K562 (cell line): ENCODE measurements around the gene UNC13A. TPM values are rescaled to one million over a fixed set of nuclear protein-coding genes. Genes with fewer than 3 reads are reported as not detected.

Experiments
- FOS ChIP-seq: IDR thresholded peaks from 3 replicates; pipeline ENCODE4 v1.6.1; 2011; ENCODE audit not compliant: insufficient read length; ENCODE audit errors: extremely low read depth
- FUS ChIP-seq: fragments of 200-400 bp; formaldehyde crosslinking; optimal IDR thresholded peaks from 2 replicates; pipeline ENCODE3; 2017; ENCODE audit warnings: low read depth, low read length
- KHSRP ChIP-seq: fragments of 450-650 bp; IDR thresholded peaks from 2 replicates; pipeline ENCODE4 v1.6.1; 2017
- LCOR ChIP-seq: sonication (generic); formaldehyde crosslinking; IDR thresholded peaks from 2 replicates; pipeline ENCODE4 v1.8.0; 2022; ENCODE audit warnings: mild to moderate bottlenecking, missing genetic modification reagents
- MCM5 ChIP-seq: fragments of 450-650 bp; IDR thresholded peaks from 2 replicates; pipeline ENCODE4 v1.6.1; 2016; ENCODE audit warnings: low read depth
- NCOA6 ChIP-seq: fragments of 450-650 bp; IDR thresholded peaks from 2 replicates; pipeline ENCODE4 v1.6.1; 2017; ENCODE audit warnings: mild to moderate bottlenecking
- NFYB ChIP-seq: IDR thresholded peaks from 2 replicates; pipeline ENCODE4 v1.6.1; 2011; ENCODE audit warnings: mild to moderate bottlenecking, moderate library complexity; ENCODE audit not compliant: insufficient read length; ENCODE audit errors: extremely low read depth
- PML ChIP-seq: IDR thresholded peaks from 2 replicates; pipeline ENCODE4 v1.6.1; 2012; ENCODE audit warnings: low read length, inconsistent platforms
- SIN3A ChIP-seq, 2 experiments: fragments of 150-350 bp in 1 of 2; IDR thresholded peaks; 2 replicates each; pipeline ENCODE4 v1.6.1; 2011 to 2016; ENCODE audit warnings: borderline replicate concordance in 2 of 2, low read depth in 2 of 2, low read length in 2 of 2, mild to moderate bottlenecking in 2 of 2, moderate library complexity in 2 of 2; ENCODE audit not compliant: control insufficient read depth in 1 of 2
- SLC30A9 ChIP-seq: fragments of 250-450 bp; sonication (Bioruptor Pico); IDR thresholded peaks from 2 replicates; pipeline ENCODE4 v1.8.0; 2022; ENCODE audit warnings: mild to moderate bottlenecking, moderate library complexity
- SMAD4 ChIP-seq: fragments of 250-450 bp; sonication (Bioruptor Pico); conservative IDR thresholded peaks from 2 replicates; pipeline ENCODE4 v1.8.0; 2021; ENCODE audit warnings: inconsistent platforms, mild to moderate bottlenecking, moderate library complexity
- TAF9B ChIP-seq: fragments of 450-650 bp; IDR thresholded peaks from 2 replicates; pipeline ENCODE4 v1.6.1; 2018; ENCODE audit warnings: mild to moderate bottlenecking; ENCODE audit not compliant: partially characterized antibody
- TEAD2 ChIP-seq: fragments of 450-650 bp; IDR thresholded peaks from 2 replicates; pipeline ENCODE4 v1.6.1; 2016; ENCODE audit warnings: missing genetic modification characterization, control low read depth, missing compliant biosample characterization
- ZNF12 ChIP-seq: sonication (generic); formaldehyde crosslinking; IDR thresholded peaks from 2 replicates; pipeline ENCODE4 v1.4.0; 2020; ENCODE audit warnings: mild to moderate bottlenecking, missing genetic modification reagents
- ZNF174 ChIP-seq: fragments of 250-450 bp; sonication (Bioruptor Pico); IDR thresholded peaks from 2 replicates; pipeline ENCODE4 v1.4.0; 2020; ENCODE audit warnings: mild to moderate bottlenecking
- ZNF384 ChIP-seq: IDR thresholded peaks from 2 replicates; pipeline ENCODE4 v1.6.1; 2012; ENCODE audit warnings: low read depth, low read length, improper control_type of control experiment
- polyA plus RNA-seq, 8 experiments: library from polyadenylated mRNA; depleted of rRNA in 4 of 8; stranded (reverse) in 5 of 8; unstranded in 3 of 8; fragments of >200 nt; fragmentation: Nextera tagmentation in 2 of 8; fragmentation: Illumina TruSeq in 1 of 8; extraction: Ambion mirVana in 2 of 8; extraction: Trizol in 1 of 8; gene quantifications; 2 replicates each; pipeline versions ENCODE4 v1.2.1 to v1.2.3, GENCODE V29; 2011 to 2014; ENCODE audit warnings: inconsistent platforms in 1 of 8, missing spikeins in 1 of 8
- total RNA-seq, 7 experiments: library from RNA; depleted of rRNA in 6 of 7; stranded (reverse); fragments of >200 nt in 6 of 7; fragmentation: Illumina TruSeq in 2 of 7; extraction: Trizol in 2 of 7; gene quantifications; 2 replicates each; pipeline versions ENCODE4 v1.2.1 to v1.2.3, GENCODE V29; 2011 to 2021; ENCODE audit warnings: low replicate concordance in 1 of 7
- TF ChIP-seq, protein P1 (sequence below), 2 experiments: fragments of 450-650 bp; IDR thresholded peaks; 2 replicates each; pipeline ENCODE4 v1.6.1; 2016
- TF ChIP-seq, protein P2 (sequence below): fragments of 200-800 bp; sonication (Bioruptor generic); IDR thresholded peaks from 2 replicates; pipeline ENCODE4 v1.6.1; 2016; ENCODE audit warnings: missing genetic modification characterization, missing compliant biosample characterization
- TF ChIP-seq, protein P3 (sequence below): fragments of 450-650 bp; IDR thresholded peaks from 2 replicates; pipeline ENCODE4 v1.6.1; 2017; ENCODE audit warnings: antibody characterized with exemption, mild to moderate bottlenecking

The UNC13A gene
- total and polyA plus RNA-seq, 9 of the 15 experiments (the other 6 are each of a cell fraction or from before 2014, with no cell fraction given): 0.03 to 1.0 (median 0.25) TPM

DNA sequence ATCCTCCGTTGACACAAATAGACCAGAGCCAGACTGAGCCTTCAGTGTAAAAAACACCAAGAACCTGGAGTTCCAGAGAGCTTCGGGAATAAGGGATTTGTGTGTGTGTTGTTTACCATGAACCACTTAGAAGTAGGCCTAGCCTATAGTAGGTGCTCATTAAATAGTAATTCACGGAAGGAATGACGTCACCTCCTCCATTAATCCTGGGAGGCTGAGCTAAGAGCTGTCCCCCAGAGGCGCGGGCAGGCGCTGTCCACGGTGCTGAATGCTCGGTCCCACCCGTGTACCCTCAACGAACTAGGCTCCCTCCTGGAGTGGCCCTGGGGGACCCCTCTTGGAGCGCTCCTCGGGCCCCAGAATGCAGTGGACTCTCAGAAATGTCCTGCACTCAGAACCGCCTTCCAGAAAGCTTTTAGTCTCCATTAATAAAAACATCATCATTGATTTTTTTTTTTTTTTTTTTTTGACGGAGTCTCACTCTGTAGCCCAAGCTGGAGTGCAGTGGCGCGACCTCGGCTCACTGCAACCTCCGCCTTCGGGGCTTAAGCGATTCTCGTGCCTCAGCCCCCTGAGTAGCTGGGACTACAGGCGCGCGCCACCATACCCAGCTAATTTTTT lies 6.5 kb downstream of the UNC13A start (continued):
- TF ChIP-seq ZNF12 (CRISPR knock-in tag) (no peak), NCOA6 (peak; percentile 64; the same call in 1 of the 2 replicates), TEAD2 (no peak), SLC30A9 (CRISPR knock-in tag) (no peak), FUS (no peak), KHSRP (no peak), PML (no peak), LCOR (CRISPR knock-in tag) (peak; percentile 72), ZNF174 (CRISPR knock-in tag) (no peak), MCM5 (no peak), SIN3A (IDR thresholded peaks at IDR 0.05; ENCODE audit: borderline replicate concordance in 2 of 2, control insufficient read depth in 1 of 2, low read depth in 2 of 2, low read length in 2 of 2) (peak in 1 of 2 experiments; percentile 78; a peak in 1 of 4 replicates), NFYB (no peak), ZNF384 (peak; percentile 49; the same call in 1 of the 2 replicates), TAF9B (no peak), SMAD4 (peak; percentile 49), FOS (no peak)
- TF ChIP-seq, protein P1, sequence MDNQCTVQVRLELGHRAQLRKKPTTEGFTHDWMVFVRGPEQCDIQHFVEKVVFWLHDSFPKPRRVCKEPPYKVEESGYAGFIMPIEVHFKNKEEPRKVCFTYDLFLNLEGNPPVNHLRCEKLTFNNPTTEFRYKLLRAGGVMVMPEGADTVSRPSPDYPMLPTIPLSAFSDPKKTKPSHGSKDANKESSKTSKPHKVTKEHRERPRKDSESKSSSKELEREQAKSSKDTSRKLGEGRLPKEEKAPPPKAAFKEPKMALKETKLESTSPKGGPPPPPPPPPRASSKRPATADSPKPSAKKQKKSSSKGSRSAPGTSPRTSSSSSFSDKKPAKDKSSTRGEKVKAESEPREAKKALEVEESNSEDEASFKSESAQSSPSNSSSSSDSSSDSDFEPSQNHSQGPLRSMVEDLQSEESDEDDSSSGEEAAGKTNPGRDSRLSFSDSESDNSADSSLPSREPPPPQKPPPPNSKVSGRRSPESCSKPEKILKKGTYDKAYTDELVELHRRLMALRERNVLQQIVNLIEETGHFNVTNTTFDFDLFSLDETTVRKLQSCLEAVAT (IDR thresholded peaks at IDR 0.05): no peak
- TF ChIP-seq, protein P2, sequence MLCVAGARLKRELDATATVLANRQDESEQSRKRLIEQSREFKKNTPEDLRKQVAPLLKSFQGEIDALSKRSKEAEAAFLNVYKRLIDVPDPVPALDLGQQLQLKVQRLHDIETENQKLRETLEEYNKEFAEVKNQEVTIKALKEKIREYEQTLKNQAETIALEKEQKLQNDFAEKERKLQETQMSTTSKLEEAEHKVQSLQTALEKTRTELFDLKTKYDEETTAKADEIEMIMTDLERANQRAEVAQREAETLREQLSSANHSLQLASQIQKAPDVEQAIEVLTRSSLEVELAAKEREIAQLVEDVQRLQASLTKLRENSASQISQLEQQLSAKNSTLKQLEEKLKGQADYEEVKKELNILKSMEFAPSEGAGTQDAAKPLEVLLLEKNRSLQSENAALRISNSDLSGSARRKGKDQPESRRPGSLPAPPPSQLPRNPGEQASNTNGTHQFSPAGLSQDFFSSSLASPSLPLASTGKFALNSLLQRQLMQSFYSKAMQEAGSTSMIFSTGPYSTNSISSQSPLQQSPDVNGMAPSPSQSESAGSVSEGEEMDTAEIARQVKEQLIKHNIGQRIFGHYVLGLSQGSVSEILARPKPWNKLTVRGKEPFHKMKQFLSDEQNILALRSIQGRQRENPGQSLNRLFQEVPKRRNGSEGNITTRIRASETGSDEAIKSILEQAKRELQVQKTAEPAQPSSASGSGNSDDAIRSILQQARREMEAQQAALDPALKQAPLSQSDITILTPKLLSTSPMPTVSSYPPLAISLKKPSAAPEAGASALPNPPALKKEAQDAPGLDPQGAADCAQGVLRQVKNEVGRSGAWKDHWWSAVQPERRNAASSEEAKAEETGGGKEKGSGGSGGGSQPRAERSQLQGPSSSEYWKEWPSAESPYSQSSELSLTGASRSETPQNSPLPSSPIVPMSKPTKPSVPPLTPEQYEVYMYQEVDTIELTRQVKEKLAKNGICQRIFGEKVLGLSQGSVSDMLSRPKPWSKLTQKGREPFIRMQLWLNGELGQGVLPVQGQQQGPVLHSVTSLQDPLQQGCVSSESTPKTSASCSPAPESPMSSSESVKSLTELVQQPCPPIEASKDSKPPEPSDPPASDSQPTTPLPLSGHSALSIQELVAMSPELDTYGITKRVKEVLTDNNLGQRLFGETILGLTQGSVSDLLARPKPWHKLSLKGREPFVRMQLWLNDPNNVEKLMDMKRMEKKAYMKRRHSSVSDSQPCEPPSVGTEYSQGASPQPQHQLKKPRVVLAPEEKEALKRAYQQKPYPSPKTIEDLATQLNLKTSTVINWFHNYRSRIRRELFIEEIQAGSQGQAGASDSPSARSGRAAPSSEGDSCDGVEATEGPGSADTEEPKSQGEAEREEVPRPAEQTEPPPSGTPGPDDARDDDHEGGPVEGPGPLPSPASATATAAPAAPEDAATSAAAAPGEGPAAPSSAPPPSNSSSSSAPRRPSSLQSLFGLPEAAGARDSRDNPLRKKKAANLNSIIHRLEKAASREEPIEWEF (CRISPR knock-in tag): no peak
- TF ChIP-seq, protein P3, sequence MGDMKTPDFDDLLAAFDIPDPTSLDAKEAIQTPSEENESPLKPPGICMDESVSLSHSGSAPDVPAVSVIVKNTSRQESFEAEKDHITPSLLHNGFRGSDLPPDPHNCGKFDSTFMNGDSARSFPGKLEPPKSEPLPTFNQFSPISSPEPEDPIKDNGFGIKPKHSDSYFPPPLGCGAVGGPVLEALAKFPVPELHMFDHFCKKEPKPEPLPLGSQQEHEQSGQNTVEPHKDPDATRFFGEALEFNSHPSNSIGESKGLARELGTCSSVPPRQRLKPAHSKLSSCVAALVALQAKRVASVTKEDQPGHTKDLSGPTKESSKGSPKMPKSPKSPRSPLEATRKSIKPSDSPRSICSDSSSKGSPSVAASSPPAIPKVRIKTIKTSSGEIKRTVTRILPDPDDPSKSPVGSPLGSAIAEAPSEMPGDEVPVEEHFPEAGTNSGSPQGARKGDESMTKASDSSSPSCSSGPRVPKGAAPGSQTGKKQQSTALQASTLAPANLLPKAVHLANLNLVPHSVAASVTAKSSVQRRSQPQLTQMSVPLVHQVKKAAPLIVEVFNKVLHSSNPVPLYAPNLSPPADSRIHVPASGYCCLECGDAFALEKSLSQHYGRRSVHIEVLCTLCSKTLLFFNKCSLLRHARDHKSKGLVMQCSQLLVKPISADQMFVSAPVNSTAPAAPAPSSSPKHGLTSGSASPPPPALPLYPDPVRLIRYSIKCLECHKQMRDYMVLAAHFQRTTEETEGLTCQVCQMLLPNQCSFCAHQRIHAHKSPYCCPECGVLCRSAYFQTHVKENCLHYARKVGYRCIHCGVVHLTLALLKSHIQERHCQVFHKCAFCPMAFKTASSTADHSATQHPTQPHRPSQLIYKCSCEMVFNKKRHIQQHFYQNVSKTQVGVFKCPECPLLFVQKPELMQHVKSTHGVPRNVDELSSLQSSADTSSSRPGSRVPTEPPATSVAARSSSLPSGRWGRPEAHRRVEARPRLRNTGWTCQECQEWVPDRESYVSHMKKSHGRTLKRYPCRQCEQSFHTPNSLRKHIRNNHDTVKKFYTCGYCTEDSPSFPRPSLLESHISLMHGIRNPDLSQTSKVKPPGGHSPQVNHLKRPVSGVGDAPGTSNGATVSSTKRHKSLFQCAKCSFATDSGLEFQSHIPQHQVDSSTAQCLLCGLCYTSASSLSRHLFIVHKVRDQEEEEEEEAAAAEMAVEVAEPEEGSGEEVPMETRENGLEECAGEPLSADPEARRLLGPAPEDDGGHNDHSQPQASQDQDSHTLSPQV: no peak
